NCI-H2196 (cell line): ENCODE measurements around the gene ACER1.
"Not testable (repeated sequence)": the region's sequence is repeated elsewhere in the genome, so short reads cannot be mapped to it uniquely, and the experiment has no call there.

Experiments
- DNase-seq: peaks from one replicate; lab custom pipeline; 2025; ENCODE audit not compliant: unreplicated experiment; lab: John Stamatoyannopoulos, UW

ACER1 gene

GRCh38 chr19:6357174-6357573, 23.8 kb upstream of the ACER1 start:
- DNase-seq, result no peak

- DNase-seq, result not testable (repeated sequence)
Observed at GRCh38 chr19:6355321-6356040, 22.1 kb upstream of the ACER1 start.

GRCh38 chr19:6354098-6354674, 20.8 kb upstream of the ACER1 start:
- DNase-seq, result no peak

GRCh38 chr19:6352381-6353165, 19.2 kb upstream of the ACER1 start:
- no peak for DNase-seq

GRCh38 chr19:6350688-6351087, 17.3 kb upstream of the ACER1 start:
- no peak for DNase-seq

GRCh38 chr19:6349271-6349670, 15.9 kb upstream of the ACER1 start:
- DNase-seq, result not testable (repeated sequence)

- no peak for DNase-seq
Observed at GRCh38 chr19:6343462-6343861, 10.1 kb upstream of the ACER1 start.

GRCh38 chr19:6340493-6341201, 7.2 kb upstream of the ACER1 start:
- no peak for DNase-seq

GRCh38 chr19:6334490-6335285, 1.3 kb upstream of the ACER1 start:
- DNase-seq, result no peak

GRCh38 chr19:6326815-6327214, 6.6 kb downstream of the ACER1 start:
- DNase-seq, result no peak

- no peak for DNase-seq
Observed at GRCh38 chr19:6325614-6326013, 7.8 kb downstream of the ACER1 start.

GRCh38 chr19:6324757-6325156, 8.7 kb downstream of the ACER1 start:
- DNase-seq, result no peak

- DNase-seq, result no peak
Observed at GRCh38 chr19:6322284-6322683, 11.1 kb downstream of the ACER1 start.

- no peak for DNase-seq
Observed at GRCh38 chr19:6319376-6319775, 14.0 kb downstream of the ACER1 start.

- DNase-seq, result no peak
Observed at GRCh38 chr19:6318772-6319171, 14.6 kb downstream of the ACER1 start.

- not testable (repeated sequence) for DNase-seq
Observed at GRCh38 chr19:6315646-6316045, 17.8 kb downstream of the ACER1 start.

- DNase-seq, result no peak
Observed at GRCh38 chr19:6313398-6313969, 19.9 kb downstream of the ACER1 start.

GRCh38 chr19:6312018-6312417, 21.4 kb downstream of the ACER1 start:
- DNase-seq, result no peak

- DNase-seq, result no peak
Observed at GRCh38 chr19:6298413-6298812, 35.0 kb downstream of the ACER1 start.

GRCh38 chr19:6297202-6297601, 36.2 kb downstream of the ACER1 start:
- no peak for DNase-seq
